ENCODE measurements around the gene LRP4.

The LRP4 gene

DNA sequence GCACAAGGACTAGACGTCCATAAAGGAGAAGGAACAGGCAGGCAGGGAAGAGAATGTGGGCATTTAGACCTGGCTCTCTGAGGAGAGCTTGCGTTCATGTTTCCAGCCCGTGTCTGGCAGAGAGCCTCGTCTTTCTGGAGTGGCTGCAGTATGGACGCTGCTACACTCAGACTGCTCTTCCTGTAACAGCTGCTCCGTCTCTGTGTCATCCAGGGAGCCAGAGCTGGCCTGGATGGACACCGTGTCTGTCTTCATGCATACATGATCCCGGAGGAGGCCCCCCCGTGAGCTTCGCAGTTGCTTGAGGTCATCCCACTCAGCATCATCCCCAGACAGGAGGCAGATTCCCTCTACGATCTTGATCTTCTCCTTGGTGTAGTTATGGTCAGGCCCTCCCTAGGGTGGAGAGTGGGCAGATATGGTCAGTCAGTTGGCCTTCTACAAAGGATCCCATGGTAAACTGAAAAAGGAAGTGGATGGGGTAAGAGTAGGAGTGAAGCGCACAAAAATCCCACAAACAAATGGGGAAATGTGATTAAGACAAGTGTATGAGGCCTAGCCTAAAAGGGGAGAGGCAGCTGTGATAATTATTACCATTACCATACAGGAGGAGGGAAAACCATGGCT is 59.3 kb downstream of the LRP4 start:
- peaks cover 20% of the 10 kb centered on the region; the same call in 1 of the 2 replicates for H3K36me3 ChIP-seq (ENCODE audit: insufficient read depth, low read length)
- H3K4me1 ChIP-seq (ENCODE audit: insufficient read depth, low read length), result no peaks in the 10 kb centered on the region
- no peaks in the 10 kb centered on the region; the same call in 1 of the 2 replicates for H3K9me3 ChIP-seq (ENCODE audit: control insufficient read depth, insufficient read depth, low read length)
- H3K9ac ChIP-seq (ENCODE audit: low read depth, low read length), result no peak overlapping the region

DNA sequence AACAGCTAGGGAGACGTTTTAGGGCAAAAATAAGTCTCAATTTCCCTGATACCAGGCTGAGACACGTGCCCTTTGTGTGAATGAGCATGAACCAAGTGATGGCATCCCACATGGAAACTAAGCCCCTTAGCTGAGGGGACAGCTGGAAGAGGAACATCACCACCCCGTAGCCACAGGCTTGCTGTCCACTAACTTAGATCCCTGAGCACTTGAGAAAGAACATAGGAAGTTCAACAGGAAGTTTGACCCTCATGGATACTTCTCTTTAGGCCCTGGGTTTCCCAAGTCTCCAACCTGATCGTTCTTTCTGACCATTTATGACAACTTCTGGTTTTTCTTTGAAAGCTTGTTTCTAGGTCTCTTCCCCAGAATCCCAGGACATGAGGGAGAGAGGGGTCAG is 60.7 kb downstream of the LRP4 start:
- Histone ChIP-seq H3K4me1 (ENCODE audit: insufficient read depth, low read length) (no peaks in the 10 kb centered on the region), H3K36me3 (ENCODE audit: insufficient read depth, low read length) (peaks cover 15% of the 10 kb centered on the region; the same call in 1 of the 2 replicates), H3K9me3 (ENCODE audit: control insufficient read depth, insufficient read depth, low read length) (no peaks in the 10 kb centered on the region; the same call in 1 of the 2 replicates), H3K9ac (ENCODE audit: low read depth, low read length) (no peak overlapping the region)

DNA sequence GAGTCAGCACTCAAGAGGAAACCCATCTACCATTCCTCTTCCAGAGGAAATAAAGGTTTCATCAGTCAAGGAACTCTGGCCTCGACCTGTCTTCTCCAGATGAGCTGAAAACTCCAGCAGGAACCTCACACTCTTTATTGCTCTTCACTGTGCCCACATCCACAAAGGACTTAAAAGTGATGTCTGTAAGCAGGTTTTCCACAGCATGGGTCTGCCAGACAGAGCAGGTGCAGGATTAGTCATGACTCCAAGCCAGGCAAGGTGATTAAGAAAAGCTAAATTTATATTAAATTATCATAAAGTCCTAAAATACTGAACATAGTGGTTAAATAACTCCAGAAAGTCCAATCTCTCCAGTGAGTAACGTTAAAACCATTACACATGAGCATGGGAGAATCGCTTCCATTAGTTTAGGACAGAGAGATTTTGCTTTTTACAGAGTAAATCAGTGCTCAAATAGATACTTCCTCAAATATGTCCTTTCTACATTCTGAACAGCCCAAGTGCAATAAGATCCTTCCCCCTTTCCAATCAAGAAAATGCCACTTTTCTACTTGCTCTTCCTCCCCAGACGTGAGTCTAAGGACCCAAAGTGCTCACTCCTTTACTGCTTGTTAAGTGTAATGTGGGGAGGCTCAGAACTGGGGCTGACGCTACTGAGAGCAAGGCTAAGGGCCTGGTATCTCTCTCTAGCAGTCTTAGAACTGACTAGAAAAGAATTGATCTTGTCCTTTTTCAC is 61.6 kb downstream of the LRP4 start:
- Histone ChIP-seq H3K4me1 (ENCODE audit: insufficient read depth, low read length) (0 out of 2 replicates have a peak, but pooled peaks cover under 1% of the 10 kb centered on the region), H3K9me3 (ENCODE audit: control insufficient read depth, insufficient read depth, low read length) (no peaks in the 10 kb centered on the region; the same call in 1 of the 2 replicates), H3K36me3 (ENCODE audit: insufficient read depth, low read length) (peaks cover 13% of the 10 kb centered on the region; the same call in 1 of the 2 replicates), H3K9ac (ENCODE audit: low read depth, low read length) (no peak overlapping the region)

DNA sequence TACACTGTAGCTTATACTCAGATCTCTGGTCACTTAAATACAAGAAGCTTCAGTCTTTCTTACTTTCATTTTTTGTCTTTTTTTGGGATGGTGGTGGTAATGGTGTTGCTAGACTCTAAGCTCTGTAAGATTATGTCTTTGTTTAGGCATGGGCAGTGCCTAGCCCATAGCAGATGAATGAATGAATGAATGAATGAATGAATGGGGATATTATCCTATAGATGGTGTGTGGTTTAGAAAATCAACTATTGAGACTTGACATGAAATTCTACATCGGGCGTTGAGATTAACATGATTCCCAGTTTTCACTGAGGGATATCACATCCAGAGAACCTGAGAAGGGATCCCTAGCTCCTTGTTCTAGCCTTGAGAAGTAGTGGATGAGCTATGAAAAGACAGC is 62.5 kb downstream of the LRP4 start:
- Histone ChIP-seq H3K9ac (ENCODE audit: low read depth, low read length) (no peak overlapping the region), H3K36me3 (ENCODE audit: insufficient read depth, low read length) (peaks cover 12% of the 10 kb centered on the region; the same call in 1 of the 2 replicates), H3K9me3 (ENCODE audit: control insufficient read depth, insufficient read depth, low read length) (no peaks in the 10 kb centered on the region; the same call in 1 of the 2 replicates), H3K4me1 (ENCODE audit: insufficient read depth, low read length) (peaks cover 7% of the 10 kb centered on the region)

DNA sequence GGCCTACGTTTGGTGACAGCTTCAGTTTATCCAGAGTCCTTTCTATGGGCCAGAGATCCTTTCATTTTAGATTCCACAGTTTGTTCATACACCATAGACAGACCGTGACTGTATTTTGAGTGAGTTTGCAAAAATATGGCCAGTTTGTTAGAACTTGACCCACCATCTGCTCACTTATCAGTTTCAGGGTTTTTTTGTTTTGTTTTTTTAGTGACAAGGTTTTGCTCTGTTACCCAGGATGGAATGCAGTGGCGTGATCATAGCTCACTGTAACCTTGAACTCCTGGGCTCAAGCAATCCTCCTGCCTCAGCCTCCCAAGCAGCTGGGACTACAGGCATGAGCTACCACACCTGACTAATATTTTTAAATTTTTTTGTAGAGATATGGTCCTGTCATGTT is 63.2 kb downstream of the LRP4 start:
- Histone ChIP-seq H3K4me1 (ENCODE audit: insufficient read depth, low read length) (peaks cover 10% of the 10 kb centered on the region), H3K9me3 (ENCODE audit: control insufficient read depth, insufficient read depth, low read length) (no peaks in the 10 kb centered on the region; the same call in 1 of the 2 replicates), H3K9ac (ENCODE audit: low read depth, low read length) (no peak overlapping the region), H3K36me3 (ENCODE audit: insufficient read depth, low read length) (peaks cover 9% of the 10 kb centered on the region; the same call in 1 of the 2 replicates)

DNA sequence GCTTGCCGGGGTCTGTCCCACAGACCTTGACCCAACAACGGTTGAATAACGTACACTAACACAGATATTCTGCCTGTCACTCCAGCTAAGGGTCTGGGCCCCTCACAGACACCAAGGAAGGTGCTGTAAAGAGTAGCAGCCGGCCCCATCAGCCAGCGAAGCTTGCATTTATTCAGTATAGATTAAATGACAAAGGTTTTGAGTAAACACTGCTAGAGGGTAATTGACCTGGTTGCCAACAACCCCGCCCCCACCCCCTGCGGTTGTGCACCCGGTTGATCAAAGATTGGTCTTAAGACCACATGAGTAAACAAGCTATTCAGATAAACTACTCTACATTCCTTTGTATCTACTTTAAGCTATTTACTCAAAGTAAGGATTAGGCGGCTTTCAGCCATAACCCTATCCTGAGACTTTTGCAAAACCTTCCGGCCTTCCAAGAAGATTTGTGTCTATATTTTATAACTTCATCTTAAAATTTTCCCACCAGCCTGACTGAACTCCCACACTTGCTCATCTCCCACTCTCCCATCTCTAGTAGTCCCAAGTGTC is 67.4 kb downstream of the LRP4 start:
- Histone ChIP-seq H3K9me3 (ENCODE audit: control insufficient read depth, insufficient read depth, low read length) (no peaks in the 10 kb centered on the region; the same call in 1 of the 2 replicates), H3K9ac (ENCODE audit: low read depth, low read length) (0 out of 2 replicates have a peak overlapping the region, but pooled peaks have one; percentile 12), H3K4me1 (ENCODE audit: insufficient read depth, low read length) (peaks cover 16% of the 10 kb centered on the region), H3K36me3 (ENCODE audit: insufficient read depth, low read length) (0 out of 2 replicates have a peak, but pooled peaks cover 1% of the 10 kb centered on the region)

DNA sequence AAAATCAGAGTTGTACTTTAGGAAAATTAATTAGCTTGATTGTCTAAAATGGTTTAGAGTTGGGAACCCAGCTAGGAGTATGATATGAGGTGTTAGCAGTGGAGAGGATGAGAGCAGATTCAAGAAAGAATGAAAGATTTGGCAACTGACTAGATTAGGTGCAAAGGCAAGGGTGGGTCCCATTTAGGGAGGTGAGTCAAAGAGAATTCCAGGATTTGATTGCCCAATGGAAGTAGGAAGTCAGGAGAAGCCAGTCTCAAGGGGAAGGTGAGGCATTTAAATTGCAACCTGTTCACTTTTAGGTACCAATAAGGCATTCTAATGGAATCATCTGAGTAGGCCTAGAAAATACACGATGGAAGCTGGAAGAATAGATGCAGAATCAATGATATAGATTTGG is 68.7 kb downstream of the LRP4 start:
- Histone ChIP-seq H3K36me3 (ENCODE audit: insufficient read depth, low read length) (no peaks in the 10 kb centered on the region), H3K9ac (ENCODE audit: low read depth, low read length) (no peak overlapping the region), H3K9me3 (ENCODE audit: control insufficient read depth, insufficient read depth, low read length) (no peaks in the 10 kb centered on the region; the same call in 1 of the 2 replicates), H3K4me1 (ENCODE audit: insufficient read depth, low read length) (peaks cover 16% of the 10 kb centered on the region)

DNA sequence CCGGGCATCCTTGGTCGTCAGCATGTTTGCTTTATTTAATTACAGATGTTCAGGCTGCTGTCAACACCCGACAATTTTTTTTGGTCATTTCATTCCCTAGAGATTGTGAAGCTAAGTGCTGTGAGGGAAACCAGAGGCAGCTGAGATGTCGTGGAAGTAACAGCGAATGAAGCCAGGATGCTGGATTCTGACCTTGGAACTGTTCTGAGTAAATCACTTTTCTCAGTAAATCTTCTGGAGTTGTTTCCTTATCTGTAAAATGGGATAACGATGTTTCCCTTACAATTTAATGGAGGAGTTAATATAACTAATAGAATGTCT is 71.9 kb downstream of the LRP4 start:
- no peaks in the 10 kb centered on the region for H3K36me3 ChIP-seq (ENCODE audit: insufficient read depth, low read length)
- H3K4me1 ChIP-seq (ENCODE audit: insufficient read depth, low read length), result peaks cover 13% of the 10 kb centered on the region
- H3K9me3 ChIP-seq (ENCODE audit: control insufficient read depth, insufficient read depth, low read length), result no peaks in the 10 kb centered on the region; the same call in 1 of the 2 replicates
- H3K9ac ChIP-seq (ENCODE audit: low read depth, low read length), result peak overlapping the region; percentile 92

DNA sequence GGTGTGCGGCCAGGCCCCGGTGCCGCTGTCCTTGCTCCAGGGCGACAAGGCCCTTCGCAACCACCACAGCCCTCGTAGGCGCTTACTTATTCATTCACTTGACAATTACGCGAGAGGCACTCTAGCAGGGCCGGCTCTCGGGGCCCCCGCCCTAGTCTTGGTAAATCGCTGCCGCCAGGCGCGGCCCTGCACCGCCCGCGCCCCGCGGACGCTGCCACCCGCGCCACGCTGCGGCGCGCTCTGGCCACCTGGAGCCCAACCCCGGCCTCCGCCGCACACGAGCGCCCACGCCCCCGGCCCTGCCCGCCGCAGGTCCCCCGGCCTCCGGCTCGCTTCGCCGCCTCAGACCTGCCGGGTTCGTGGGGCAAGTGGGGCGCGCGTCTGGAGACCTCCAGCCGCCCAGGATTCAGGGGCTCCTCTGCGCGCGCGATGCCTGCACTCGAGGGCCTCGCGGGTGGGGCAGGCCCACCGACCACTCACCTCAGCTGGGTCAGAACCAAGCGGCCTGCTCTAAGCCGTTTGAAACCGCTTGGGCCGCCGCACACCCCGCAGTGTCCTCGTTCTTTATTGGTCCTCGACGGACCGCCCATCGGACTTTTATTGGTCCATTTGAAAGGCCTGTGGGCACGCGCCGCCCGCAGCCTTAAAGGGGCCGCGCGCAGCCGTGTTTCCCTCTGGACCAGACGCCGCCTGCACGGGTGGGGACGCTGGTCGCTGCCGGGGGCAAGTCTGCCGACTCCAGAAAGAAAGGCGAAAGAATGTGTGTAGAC is 72.4 kb downstream of the LRP4 start, which contains the start of gene CKAP5:
TSS of gene CKAP5 (minus strand) at position 541 of the 770 bp plus-strand sequence. CDS start 25,049 bp downstream, outside the sequence.
- no peaks in the 10 kb centered on the region; the same call in 1 of the 2 replicates for H3K9me3 ChIP-seq (ENCODE audit: control insufficient read depth, insufficient read depth, low read length)
- H3K36me3 ChIP-seq (ENCODE audit: insufficient read depth, low read length), result no peaks in the 10 kb centered on the region
- peaks cover 9% of the 10 kb centered on the region for H3K4me1 ChIP-seq (ENCODE audit: insufficient read depth, low read length)
- peak within 1 kb of the TSS; percentile 92 for H3K9ac ChIP-seq (ENCODE audit: low read depth, low read length)

DNA sequence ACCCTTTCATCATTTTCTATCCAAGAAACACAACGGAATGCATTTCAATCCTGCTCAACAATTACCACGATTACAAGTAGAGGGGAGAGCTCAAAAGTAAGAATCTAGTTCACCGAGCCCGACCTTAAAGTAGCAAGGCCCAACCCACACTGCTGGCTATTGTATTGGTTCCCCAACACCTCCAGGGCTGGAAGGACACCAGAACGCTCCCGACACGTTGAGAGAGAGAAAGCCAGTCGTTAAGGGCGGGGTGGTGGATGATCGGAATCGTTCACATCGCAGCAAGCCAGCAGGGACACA is 73.0 kb downstream of the LRP4 start:
- Histone ChIP-seq H3K9ac (ENCODE audit: low read depth, low read length) (peak overlapping the region; percentile 92), H3K36me3 (ENCODE audit: insufficient read depth, low read length) (no peaks in the 10 kb centered on the region), H3K9me3 (ENCODE audit: control insufficient read depth, insufficient read depth, low read length) (no peaks in the 10 kb centered on the region), H3K4me1 (ENCODE audit: insufficient read depth, low read length) (peaks cover 6% of the 10 kb centered on the region; the same call in 1 of the 2 replicates)

DNA sequence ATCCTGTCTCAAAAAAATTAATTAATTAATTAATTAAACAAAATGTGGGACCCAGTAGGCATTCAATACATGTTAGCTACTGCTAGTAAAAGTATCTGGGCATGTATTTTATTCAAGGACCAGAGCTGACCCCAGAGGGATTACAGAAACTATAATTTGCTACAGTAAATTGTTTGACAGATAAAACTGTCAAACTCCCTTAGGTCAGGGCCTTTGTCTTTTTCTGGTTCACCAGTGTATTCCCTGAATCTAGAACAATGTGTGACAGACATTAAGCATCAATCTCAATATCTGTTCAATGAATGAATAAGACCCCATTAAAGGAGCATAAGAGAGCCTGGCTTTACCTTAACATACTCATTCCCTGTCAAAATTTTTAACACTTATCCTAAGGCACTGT is 78.2 kb downstream of the LRP4 start:
- Histone ChIP-seq H3K4me1 (ENCODE audit: insufficient read depth, low read length) (peaks cover 17% of the 10 kb centered on the region), H3K9me3 (ENCODE audit: control insufficient read depth, insufficient read depth, low read length) (no peaks in the 10 kb centered on the region), H3K9ac (ENCODE audit: low read depth, low read length) (no peak overlapping the region), H3K36me3 (ENCODE audit: insufficient read depth, low read length) (no peaks in the 10 kb centered on the region)

DNA sequence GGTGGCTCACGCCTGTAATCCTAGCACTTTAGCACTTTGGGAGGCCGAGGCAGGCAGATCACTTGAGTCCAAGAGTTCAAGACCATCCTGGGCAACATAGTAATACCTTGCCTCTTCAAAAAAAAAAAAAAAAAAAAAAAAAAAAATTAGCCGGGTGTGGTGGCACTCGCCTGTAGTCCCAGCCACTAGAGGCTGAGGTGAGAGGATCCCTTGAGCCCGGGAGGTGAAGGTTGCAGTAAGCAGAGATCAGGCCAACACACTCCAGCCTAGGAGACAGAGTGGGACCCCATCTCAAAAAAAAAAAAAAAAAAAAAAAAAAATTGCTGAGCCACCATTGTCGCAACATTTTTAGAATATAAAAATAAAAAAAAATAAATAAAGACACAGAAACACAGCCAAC is 79.8 kb downstream of the LRP4 start:
- no peaks in the 10 kb centered on the region for H3K9me3 ChIP-seq (ENCODE audit: control insufficient read depth, insufficient read depth, low read length)
- no peak overlapping the region for H3K9ac ChIP-seq (ENCODE audit: low read depth, low read length)
- no peaks in the 10 kb centered on the region for H3K36me3 ChIP-seq (ENCODE audit: insufficient read depth, low read length)
- peaks cover 17% of the 10 kb centered on the region for H3K4me1 ChIP-seq (ENCODE audit: insufficient read depth, low read length)

DNA sequence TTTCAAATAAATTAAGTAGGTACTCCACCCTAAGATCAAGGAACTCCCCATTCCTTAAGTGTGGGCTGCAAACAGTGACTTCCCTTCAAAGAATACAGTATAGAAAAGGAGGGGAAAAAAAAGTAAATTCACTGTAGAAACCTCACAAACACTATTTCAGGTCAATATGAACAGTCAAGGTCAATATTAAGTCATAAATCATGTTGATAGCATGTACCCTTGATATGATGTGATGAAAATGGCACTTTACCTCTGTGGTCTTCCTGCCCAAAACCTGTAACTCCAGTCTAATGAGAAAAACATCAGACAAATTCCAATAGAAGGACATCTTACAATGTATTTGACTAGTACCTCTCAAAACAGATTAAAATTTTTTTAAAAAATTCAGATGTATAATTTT is 80.5 kb downstream of the LRP4 start:
- Histone ChIP-seq H3K4me1 (ENCODE audit: insufficient read depth, low read length) (peaks cover 17% of the 10 kb centered on the region), H3K36me3 (ENCODE audit: insufficient read depth, low read length) (no peaks in the 10 kb centered on the region), H3K9me3 (ENCODE audit: control insufficient read depth, insufficient read depth, low read length) (no peaks in the 10 kb centered on the region), H3K9ac (ENCODE audit: low read depth, low read length) (no peak overlapping the region)

DNA sequence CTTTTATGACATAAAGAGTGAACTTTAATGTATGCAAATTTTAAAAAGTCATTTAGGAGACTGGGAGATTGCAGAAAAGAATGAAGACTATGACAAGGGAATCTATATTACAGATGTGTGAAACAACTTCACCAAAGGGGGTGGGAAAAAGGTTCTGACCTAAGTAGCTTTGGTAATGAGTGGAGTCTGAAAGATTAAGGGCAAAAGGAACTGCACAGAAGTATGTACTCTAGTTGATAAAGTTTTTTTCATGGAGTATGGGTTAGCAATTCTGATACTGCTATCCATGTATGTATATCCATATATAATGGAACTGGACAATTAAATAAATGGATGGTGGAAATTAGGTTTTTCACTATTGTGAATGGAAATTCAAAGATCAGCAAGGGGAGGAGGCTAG is 81.5 kb downstream of the LRP4 start:
- Histone ChIP-seq H3K9me3 (ENCODE audit: control insufficient read depth, insufficient read depth, low read length) (no peaks in the 10 kb centered on the region), H3K36me3 (ENCODE audit: insufficient read depth, low read length) (no peaks in the 10 kb centered on the region), H3K4me1 (ENCODE audit: insufficient read depth, low read length) (peaks cover 20% of the 10 kb centered on the region), H3K9ac (ENCODE audit: low read depth, low read length) (no peak overlapping the region)

Measured in ES-I3 (cell line).